ENCODE measurements around the gene MGRN1. TPM values are rescaled to one million over a fixed set of nuclear protein-coding genes. Genes with fewer than 3 reads are reported as not detected.
A peak's percentile ranks its signal among the peaks of the same experiment; 100 is the strongest.
"Not testable (repeated sequence)": the region's sequence is repeated elsewhere in the genome, so short reads cannot be mapped to it uniquely, and the experiment has no call there.

Gene MGRN1
- total RNA-seq, 4 donors from 2014 or later = 26.4 to 51.8 (median 31.4) TPM

GRCh38 chr16:4734063-4734729 is 109.6 kb downstream of the MGRN1 start, which contains the start of the genes ANKS3 and DNAAF8:
ANKS3 (minus strand) TSS chr16:4734271; CDS start chr16:4730149, 4,122 bp downstream.
DNAAF8 (plus strand) TSS chr16:4734537; CDS start chr16:4736515, 1,978 bp downstream.
- TF ChIP-seq CTCF (IDR thresholded peaks at IDR 0.05) = no peak
- ATAC-seq (ENCODE audit: low FRiP score) = peak; percentile 99
- DNase-seq (ENCODE audit: low spot score) = peak; percentile 87

GRCh38 chr16:4734730-4735535 is 110.3 kb downstream of the MGRN1 start:
- ATAC-seq (ENCODE audit: low FRiP score) (peak; percentile 75), DNase-seq (ENCODE audit: low spot score) (peak; percentile 83)
- TF ChIP-seq CTCF (IDR thresholded peaks at IDR 0.05) = no peak

GRCh38 chr16:4736546-4736945 is 111.9 kb downstream of the MGRN1 start:
- ATAC-seq (ENCODE audit: low FRiP score) = no peak
- DNase-seq (ENCODE audit: low spot score) = no peak
- TF ChIP-seq CTCF (IDR thresholded peaks at IDR 0.05) = no peak

GRCh38 chr16:4737545-4737944 is 112.9 kb downstream of the MGRN1 start:
- ATAC-seq (ENCODE audit: low FRiP score) = no peak
- TF ChIP-seq CTCF (IDR thresholded peaks at IDR 0.05) = no peak

GRCh38 chr16:4738370-4738769 is 113.7 kb downstream of the MGRN1 start:
- DNase-seq (ENCODE audit: low spot score); ATAC-seq (ENCODE audit: low FRiP score): not testable (repeated sequence)

More at GRCh38 chr16:4737545-4737944, 112.9 kb downstream of the MGRN1 start:
- DNase-seq (ENCODE audit: low spot score) = no peak

Small RNA genes lying within 50 kb of the gene (small RNA-seq; reads per million reads assigned to genes)
- gene MIR6769A (not detected), gene RN7SL850P (not detected)

Other genes with a start within 250 kb of the MGRN1 start
- 10 to 100 TPM; 15.1 to 46.3 (median 27.5) TPM for gene CORO7, start 208.2 kb upstream of the MGRN1 start, total RNA-seq
- gene DNAJA3, start 199.0 kb upstream of the MGRN1 start, total RNA-seq = 10 to 100 TPM; 40.5 to 47.1 (median 42.3) TPM
- 10 to 100 TPM; 27.9 to 56.8 (median 44.5) TPM for gene NMRAL1, start 150.2 kb upstream of the MGRN1 start, total RNA-seq
- 100 to 1,000 TPM in 1 of 4 donors, 10 to 100 TPM in 3; 82.8 to 105 (median 96.5) TPM for gene HMOX2, start 148.4 kb upstream of the MGRN1 start, total RNA-seq
- gene CDIP1, start 86.1 kb upstream of the MGRN1 start, total RNA-seq = 10 to 100 TPM; 12.7 to 18.8 (median 14.2) TPM
- gene C16orf96, start 68.5 kb upstream of the MGRN1 start, total RNA-seq = under 1 TPM in 2 of 4 donors, not detected in 2; 0.19 to 0.36 TPM
- 10 to 100 TPM in 1 of 4 donors, 1 to 10 TPM in 3; 5.5 to 16.3 (median 6.7) TPM for gene UBALD1, start 9.9 kb upstream of the MGRN1 start, total RNA-seq
- 10 to 100 TPM; 12.4 to 26.8 (median 20.9) TPM for gene NUDT16L1, start 68.7 kb downstream of the MGRN1 start, total RNA-seq
- gene ANKS3, start 109.4 kb downstream of the MGRN1 start, total RNA-seq = 10 to 100 TPM; 12.6 to 24.1 (median 17.2) TPM
- 1 to 10 TPM in 2 of 4 donors, under 1 TPM in 2; 0.31 to 1.1 (median 0.87) TPM for gene DNAAF8, start 109.7 kb downstream of the MGRN1 start, total RNA-seq
- gene ZNF500, start 142.3 kb downstream of the MGRN1 start, total RNA-seq = 10 to 100 TPM in 2 of 4 donors, 1 to 10 TPM in 2; 8.9 to 18.6 (median 10.9) TPM
- gene SEPTIN12, start 163.5 kb downstream of the MGRN1 start, total RNA-seq = not detected
- not detected for gene SMIM22, start 170.5 kb downstream of the MGRN1 start, total RNA-seq
- 1 to 10 TPM; 5.5 to 9.3 (median 8.0) TPM for gene ROGDI, start 177.8 kb downstream of the MGRN1 start, total RNA-seq
- 10 to 100 TPM; 44.4 to 56.0 (median 52.0) TPM for gene GLYR1, start 222.5 kb downstream of the MGRN1 start, total RNA-seq
- gene UBN1, start 222.7 kb downstream of the MGRN1 start, total RNA-seq = 10 to 100 TPM; 32.8 to 67.5 (median 41.1) TPM